ENCODE results near the gene CTIF. TPM values are rescaled to one million over a fixed set of nuclear protein-coding genes. Genes with fewer than 3 reads are reported as not detected.

The CTIF gene
- total RNA-seq, 1 donor from 2014 or later, result 60.0 TPM

DNA sequence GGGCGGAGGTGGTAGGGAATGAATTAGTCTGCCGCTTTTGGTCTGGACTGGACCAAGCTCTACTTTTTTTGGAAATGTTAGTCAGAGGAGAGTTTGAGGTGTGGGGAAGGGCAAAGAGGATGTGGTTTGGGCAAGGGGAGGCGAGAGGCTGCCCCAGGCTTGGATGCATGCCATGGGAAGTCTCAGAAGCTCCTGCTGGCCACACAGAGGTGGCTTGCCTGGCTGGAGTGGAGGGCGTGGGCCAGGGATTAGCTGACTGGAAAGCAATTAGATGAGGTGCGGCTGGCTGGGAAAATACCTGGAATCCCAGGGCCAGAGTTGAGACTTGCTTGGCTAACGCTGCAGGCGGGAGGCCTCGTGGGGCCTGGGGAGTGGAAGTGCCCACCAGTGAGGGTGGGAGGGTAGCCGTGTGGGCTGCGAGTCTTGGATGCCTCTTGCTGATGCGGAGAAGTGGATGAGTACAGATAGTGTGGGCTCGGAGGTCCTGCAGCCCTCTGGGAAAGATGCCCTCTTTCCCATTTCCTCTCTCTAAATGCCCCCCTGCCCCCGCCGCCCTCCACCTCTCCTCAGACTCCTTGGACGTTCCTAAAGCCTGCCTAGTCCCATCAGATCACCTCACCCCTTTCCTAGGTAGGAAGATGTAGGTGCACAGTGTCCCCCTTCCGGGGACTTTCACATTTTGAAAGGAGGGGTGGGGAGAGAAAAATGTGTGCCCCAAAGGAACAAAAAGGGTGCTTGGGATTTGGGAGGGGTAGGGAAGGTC lies 294.3 kb downstream of the CTIF start:
- Histone ChIP-seq H3K4me3 (no peak overlapping the region), H3K4me1 (peaks cover 59% of the 10 kb centered on the region), H3K9me3 (replicated peaks) (no peaks in the 10 kb centered on the region), H3K27me3 (ENCODE audit: low read depth) (no peaks in the 10 kb centered on the region), H3K36me3 (no peaks in the 10 kb centered on the region), H3K27ac (replicated peaks) (peak overlapping the region; percentile 41)
- peak; percentile 39 for DNase-seq
- TF ChIP-seq, protein P1, sequence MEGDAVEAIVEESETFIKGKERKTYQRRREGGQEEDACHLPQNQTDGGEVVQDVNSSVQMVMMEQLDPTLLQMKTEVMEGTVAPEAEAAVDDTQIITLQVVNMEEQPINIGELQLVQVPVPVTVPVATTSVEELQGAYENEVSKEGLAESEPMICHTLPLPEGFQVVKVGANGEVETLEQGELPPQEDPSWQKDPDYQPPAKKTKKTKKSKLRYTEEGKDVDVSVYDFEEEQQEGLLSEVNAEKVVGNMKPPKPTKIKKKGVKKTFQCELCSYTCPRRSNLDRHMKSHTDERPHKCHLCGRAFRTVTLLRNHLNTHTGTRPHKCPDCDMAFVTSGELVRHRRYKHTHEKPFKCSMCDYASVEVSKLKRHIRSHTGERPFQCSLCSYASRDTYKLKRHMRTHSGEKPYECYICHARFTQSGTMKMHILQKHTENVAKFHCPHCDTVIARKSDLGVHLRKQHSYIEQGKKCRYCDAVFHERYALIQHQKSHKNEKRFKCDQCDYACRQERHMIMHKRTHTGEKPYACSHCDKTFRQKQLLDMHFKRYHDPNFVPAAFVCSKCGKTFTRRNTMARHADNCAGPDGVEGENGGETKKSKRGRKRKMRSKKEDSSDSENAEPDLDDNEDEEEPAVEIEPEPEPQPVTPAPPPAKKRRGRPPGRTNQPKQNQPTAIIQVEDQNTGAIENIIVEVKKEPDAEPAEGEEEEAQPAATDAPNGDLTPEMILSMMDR (IDR thresholded peaks at IDR 0.05; ENCODE audit: borderline replicate concordance), result no peak
- intact Hi-C loops (cut with micrococcal nuclease), result loop anchor here (2.0 kb wide), 1 partner anchor 42 kb away; no protein-coding TSS in a partner anchor

DNA sequence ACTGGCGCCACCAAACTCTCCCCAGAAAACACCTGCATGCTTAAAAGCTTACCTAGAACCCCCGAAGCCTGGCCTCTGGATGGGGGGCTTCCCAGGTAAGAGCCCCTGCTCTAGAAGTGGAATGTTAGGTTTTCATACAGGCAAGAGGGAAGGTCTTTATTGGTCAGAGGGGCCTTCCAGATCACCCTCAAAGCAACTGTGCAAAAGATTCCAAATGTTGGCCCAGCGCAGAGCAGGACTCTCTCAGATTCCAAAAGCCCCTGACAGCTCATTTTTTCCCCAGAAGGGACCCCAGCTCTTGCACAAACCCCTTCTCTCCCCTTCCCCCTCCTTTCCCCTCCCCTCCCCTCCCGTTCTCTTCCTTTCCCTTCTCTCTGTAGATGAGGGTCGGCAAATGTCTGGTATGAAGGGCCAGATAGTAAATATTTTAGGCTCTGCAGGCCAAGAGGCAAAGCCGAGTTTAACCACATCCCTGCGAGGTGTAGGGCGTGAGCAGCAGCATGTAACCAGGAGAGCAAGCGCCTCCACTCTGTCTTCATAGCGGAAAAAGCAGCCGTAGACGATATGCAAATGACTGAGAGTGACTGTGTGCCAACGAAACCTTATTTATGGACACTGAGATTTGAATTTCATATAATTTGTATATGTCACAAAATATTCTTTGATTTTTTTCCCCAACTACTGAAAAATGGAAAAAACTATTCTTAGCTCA lies 295.0 kb downstream of the CTIF start:
- no peak for DNase-seq
- peak overlapping the region; percentile 41 for H3K27ac ChIP-seq (replicated peaks)
- intact Hi-C loops (cut with micrococcal nuclease), result loop anchor here (2.0 kb wide), 1 partner anchor 41 kb away; no protein-coding TSS in a partner anchor

DNA sequence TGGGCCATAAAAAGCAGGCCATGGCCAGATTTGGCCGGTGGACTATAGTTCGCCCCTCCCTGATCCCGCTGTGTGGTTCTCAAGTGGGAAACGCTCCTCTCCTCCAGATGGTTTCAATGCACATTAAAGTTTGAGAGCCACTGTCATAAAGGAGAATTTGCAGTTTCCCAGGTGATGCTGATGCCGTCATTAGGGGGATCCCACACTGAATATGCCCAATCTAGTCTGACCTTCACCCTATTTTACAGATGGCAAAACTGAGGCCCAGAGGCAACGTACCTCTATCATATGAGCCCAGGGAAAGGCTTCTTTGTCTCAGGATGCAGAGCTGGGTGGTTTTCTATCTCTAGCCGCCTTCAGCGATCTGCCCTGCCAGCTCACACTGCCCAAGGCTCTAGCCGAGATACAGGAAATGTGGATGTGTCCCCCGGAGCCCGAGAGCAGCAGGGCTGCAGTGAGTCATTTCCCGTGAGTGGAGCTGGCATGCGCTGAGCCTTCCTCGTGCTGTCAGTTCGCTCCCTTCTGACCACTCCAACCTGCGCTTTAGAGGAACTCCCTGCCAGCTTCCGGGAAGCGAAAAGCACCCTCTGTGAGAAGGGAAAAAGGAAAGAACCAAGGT lies 295.7 kb downstream of the CTIF start:
- Histone ChIP-seq H3K4me3 (no peak overlapping the region), H3K4me1 (peaks cover 57% of the 10 kb centered on the region), H3K27ac (replicated peaks) (no peak overlapping the region), H3K9me3 (replicated peaks) (no peaks in the 10 kb centered on the region), H3K36me3 (no peaks in the 10 kb centered on the region), H3K27me3 (ENCODE audit: low read depth) (no peaks in the 10 kb centered on the region)
- TF ChIP-seq, protein P1 (IDR thresholded peaks at IDR 0.05; ENCODE audit: borderline replicate concordance), result no peak
- peak; percentile 63 for DNase-seq
- intact Hi-C loops (cut with micrococcal nuclease), result no loop called here

More for the DNA sequence above, 295.0 kb downstream of the CTIF start:
- Histone ChIP-seq H3K9me3 (replicated peaks) (no peaks in the 10 kb centered on the region), H3K27me3 (ENCODE audit: low read depth) (no peaks in the 10 kb centered on the region), H3K4me3 (no peak overlapping the region), H3K4me1 (peaks cover 57% of the 10 kb centered on the region), H3K36me3 (no peaks in the 10 kb centered on the region)
- TF ChIP-seq, protein P1 (IDR thresholded peaks at IDR 0.05; ENCODE audit: borderline replicate concordance), result no peak

DNA sequence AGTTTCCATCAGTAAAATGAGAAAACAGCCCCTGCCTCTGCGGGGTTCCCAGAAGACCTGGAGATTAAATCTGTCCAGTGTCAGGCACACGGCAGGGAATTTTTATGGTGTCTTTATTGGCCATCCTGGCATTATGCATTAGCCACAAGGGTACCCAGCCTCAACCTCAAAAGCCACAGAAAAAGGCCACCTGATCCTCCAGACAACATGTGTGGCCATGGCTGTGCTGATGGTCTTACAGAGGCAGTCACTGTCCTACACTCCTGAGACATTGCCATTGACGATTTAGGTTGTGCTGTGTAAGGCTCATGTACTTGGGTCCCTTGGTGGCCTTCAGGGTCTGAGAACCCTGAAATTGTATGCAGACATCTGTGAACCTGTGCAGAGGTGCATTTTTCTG lies 296.3 kb downstream of the CTIF start:
- Histone ChIP-seq H3K36me3 (no peaks in the 10 kb centered on the region), H3K27me3 (ENCODE audit: low read depth) (no peaks in the 10 kb centered on the region), H3K27ac (replicated peaks) (no peak overlapping the region), H3K4me3 (no peak overlapping the region), H3K9me3 (replicated peaks) (no peaks in the 10 kb centered on the region), H3K4me1 (peaks cover 57% of the 10 kb centered on the region)
- no peak for DNase-seq
- intact Hi-C loops (cut with micrococcal nuclease), result no loop called here
- TF ChIP-seq, protein P1 (IDR thresholded peaks at IDR 0.05; ENCODE audit: borderline replicate concordance), result no peak

DNA sequence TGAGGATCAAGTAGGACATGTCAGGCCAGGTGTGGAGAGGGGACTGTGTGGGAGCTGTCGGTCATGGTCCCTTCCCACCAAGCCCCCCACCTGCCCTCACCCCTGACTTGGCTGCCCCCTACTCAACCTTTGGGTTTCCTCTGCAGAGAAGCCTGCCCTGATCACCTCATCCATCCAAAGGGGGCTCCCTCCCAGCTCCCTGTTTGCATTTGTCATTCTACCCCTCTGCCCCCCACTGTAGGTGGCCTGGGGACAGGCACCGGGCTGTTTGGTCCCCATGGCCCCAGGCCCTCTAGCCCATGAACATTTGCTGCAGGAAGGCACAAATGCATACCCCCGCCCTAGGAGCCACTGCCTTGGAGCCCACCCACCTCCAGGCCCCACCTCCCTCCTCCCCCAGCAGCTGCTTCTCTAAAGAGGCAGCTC lies 296.9 kb downstream of the CTIF start:
- H3K27me3 ChIP-seq (ENCODE audit: low read depth), result no peaks in the 10 kb centered on the region
- H3K36me3 ChIP-seq, result no peaks in the 10 kb centered on the region
- TF ChIP-seq, protein P1 (IDR thresholded peaks at IDR 0.05; ENCODE audit: borderline replicate concordance), result no peak
- intact Hi-C loops (cut with micrococcal nuclease), result no loop called here
- no peaks in the 10 kb centered on the region for H3K9me3 ChIP-seq (replicated peaks)
- no peak overlapping the region for H3K4me3 ChIP-seq
- H3K27ac ChIP-seq (replicated peaks), result no peak overlapping the region
- no peak for DNase-seq
- H3K4me1 ChIP-seq, result peaks cover 62% of the 10 kb centered on the region

Data from left ventricle myocardium inferior (tissue), 1 donor.